PC-9 (cell line): Measurements from ENCODE around the gene RAB36.

Experiments
- EZH2 ChIP-seq: fragments of 200-600 bp; sonication (generic); IDR thresholded peaks from 2 replicates; pipeline ENCODE4 v1.8.0; 2017; ENCODE audit warnings: antibody characterized with exemption, low read depth
- TF ChIP-seq, protein P1 (sequence below): fragments of 200-600 bp; sonication (generic); conservative IDR thresholded peaks from 2 replicates; pipeline ENCODE4 v1.6.1; 2017; ENCODE audit warnings: mixed run types, antibody characterized with exemption, mild to moderate bottlenecking, moderate library complexity

DNA sequence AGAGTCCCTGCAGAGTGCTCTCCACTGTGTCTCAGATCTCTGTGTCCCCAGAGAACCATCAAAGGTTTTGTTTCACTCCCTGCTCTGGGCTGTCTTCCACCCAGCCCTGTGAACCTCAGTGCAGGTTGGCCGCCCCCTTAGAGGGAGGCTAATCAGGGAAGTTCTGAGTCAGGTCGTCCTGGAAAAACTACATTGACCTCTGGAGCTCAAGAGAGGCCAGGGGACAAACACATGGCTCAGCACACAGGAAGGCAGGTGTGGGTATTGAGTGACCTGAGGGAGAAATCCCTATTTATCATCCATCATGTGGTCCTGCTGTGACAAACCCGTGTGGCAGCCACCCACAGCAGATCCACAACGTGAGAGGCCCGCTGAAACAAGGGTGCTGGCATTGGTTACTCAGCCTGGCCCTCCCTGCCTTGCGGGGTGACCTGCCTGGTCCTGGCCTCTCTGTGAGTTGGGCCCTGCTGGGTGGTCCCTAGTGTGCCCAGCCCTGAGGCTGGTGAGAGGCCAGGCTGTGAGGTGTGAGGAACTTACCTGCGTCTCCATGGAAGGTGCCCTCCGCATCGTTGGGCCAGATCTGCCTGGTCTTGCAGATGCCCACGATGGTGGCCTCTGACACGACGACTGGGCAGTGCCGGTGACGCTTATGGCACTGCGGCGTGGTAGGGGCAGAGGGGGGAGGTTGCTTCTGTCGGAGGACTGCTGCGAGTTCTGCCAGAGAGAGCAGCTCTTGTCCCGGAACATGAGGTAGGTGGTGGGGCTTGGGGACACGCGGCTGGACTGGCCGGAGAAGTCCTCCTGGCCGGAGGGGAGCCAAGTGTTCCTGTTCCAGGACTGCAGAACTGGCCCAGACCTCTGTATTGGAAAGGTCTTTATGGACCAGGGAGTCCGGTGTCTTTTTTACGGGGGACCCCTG is 34.4 kb downstream of the RAB36 start:
- TF ChIP-seq, protein P1, sequence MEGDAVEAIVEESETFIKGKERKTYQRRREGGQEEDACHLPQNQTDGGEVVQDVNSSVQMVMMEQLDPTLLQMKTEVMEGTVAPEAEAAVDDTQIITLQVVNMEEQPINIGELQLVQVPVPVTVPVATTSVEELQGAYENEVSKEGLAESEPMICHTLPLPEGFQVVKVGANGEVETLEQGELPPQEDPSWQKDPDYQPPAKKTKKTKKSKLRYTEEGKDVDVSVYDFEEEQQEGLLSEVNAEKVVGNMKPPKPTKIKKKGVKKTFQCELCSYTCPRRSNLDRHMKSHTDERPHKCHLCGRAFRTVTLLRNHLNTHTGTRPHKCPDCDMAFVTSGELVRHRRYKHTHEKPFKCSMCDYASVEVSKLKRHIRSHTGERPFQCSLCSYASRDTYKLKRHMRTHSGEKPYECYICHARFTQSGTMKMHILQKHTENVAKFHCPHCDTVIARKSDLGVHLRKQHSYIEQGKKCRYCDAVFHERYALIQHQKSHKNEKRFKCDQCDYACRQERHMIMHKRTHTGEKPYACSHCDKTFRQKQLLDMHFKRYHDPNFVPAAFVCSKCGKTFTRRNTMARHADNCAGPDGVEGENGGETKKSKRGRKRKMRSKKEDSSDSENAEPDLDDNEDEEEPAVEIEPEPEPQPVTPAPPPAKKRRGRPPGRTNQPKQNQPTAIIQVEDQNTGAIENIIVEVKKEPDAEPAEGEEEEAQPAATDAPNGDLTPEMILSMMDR, result no peak
- TF ChIP-seq EZH2, result no peak
